GM18907 (cell line): ENCODE measurements around the gene HOXA7.

Source experiments
- ATAC-seq: cut with Tn5 transposase; IDR thresholded peaks from one replicate; pipeline ENCODE4 v1.9.1; 2021; ENCODE audit warnings: mild to moderate bottlenecking, moderate library complexity; ENCODE audit not compliant: unreplicated experiment

Gene HOXA7

DNA sequence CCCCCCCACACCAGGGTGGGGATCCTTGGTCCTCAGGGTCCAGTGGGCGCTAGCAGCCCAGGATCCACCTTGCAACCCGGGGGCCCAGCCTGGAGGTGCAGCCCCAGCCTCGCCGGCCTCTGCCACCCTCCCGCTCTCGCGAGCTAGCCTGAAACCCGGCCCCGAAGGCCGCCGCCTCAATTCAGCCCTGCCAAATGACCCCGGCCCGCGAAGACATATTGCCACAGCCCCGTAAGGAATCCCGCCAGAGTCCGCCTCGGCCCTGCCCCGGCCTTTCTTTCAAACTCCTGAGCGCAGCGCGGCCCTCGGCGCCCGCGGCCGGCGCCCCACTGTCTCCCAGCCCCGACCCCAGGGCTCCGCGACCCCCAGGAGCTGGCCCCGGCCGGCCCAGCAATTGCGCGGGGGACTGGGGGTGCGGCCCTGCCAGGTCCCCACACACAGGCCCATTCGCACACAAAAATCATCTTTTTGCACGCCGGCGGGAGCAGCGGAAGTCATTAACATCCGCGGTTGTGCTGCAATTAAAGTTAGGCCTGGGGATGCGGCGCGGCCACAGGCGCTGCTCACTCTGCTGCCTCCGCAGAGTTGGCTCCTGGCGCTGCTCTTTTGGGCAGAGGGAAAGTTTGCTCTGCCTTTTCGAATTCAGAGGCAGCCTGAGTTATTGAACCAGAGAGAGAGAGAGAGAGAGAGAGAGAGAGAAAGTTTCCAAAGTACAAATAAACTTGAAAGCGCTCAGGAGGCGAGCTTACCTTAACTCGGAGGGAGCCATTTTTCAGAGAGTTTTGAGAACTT, 16.9 kb downstream of the HOXA7 start:
- no peak for ATAC-seq

DNA sequence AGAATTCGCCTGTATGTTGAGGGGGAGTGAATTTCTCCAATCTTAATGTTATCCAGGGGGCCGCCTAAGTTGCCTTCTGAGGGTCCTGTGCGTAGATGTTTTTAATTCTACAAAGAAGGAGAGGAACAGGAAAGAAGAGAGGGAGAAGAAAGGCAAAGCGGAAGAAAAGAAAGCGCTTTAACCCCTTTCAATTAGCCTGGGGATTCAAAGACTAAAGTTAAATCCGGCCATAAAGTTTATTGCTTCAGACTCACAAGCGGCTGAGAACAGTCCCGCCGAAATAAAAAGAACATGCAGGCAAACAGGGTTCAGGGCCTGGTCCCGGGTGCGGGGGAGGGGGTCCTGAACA, 17.5 kb downstream of the HOXA7 start:
- no peak for ATAC-seq

DNA sequence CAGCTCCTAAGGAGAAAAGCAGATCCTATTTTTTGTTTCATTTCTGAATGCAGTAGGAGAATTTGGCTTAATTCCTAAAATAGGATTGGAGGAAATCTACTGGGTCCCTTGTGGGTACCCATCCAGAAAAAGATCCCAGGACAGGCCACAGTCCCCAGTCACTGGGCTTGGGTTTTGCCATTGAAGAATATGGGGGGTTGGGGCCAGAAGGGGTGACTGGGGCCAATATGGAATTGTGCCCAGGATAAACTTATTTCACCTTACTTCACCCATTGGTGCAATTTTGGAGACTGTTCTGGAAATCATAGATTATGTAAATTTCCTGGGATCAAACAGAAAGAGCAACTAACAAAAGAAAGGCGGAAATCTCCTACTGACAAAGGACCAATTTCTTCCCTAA, 18.0 kb downstream of the HOXA7 start:
- no peak for ATAC-seq

DNA sequence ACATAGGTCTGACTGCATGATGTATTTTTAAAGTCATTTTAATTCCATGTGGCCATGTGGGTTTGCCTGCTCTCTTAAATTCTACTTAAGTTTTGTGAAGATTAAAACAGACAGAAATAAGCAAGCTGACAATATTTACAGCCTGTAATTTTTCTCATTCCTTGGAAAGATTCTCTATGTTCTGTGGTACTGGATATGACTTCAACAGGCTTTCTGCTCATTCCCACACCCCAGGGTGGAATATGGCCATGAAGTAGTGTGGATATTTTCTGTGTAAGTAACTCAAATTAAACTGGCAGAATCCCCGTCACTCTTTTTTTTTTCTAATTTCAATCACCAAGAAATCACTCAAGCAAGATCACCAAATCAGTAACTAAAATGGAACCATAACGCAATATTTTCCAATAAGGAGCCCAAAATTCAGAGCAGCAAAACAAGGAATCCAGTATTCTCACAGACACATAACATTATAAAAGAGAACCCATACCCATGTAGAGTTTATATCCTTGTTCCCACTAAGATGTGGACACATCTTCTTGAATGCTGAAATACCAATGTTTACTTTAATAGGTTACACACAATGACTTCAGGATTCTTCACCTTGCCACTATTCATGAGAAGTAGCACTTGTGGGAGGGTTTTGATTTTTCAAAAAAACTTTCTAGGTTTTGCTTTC, 18.7 kb downstream of the HOXA7 start:
- ATAC-seq, result no peak

DNA sequence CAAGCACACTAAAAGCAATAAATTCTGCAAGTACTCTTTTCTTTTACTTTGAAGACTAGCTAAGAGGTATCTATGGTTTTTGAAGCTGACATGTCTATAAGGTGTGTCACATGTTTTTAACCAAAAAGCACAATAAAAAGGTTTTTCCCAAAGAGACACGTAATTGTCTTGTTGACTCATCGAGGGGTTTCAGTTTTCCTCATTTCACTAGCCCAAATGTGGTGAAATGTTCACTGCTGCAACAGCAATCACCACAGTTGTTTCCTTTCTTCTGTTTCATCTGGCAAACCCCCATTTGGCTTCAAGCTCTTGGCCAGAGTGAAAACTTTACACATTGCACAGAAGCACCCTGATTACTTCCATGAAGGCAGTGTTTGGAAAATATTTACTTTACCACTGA, 22.1 kb downstream of the HOXA7 start:
- no peak for ATAC-seq

DNA sequence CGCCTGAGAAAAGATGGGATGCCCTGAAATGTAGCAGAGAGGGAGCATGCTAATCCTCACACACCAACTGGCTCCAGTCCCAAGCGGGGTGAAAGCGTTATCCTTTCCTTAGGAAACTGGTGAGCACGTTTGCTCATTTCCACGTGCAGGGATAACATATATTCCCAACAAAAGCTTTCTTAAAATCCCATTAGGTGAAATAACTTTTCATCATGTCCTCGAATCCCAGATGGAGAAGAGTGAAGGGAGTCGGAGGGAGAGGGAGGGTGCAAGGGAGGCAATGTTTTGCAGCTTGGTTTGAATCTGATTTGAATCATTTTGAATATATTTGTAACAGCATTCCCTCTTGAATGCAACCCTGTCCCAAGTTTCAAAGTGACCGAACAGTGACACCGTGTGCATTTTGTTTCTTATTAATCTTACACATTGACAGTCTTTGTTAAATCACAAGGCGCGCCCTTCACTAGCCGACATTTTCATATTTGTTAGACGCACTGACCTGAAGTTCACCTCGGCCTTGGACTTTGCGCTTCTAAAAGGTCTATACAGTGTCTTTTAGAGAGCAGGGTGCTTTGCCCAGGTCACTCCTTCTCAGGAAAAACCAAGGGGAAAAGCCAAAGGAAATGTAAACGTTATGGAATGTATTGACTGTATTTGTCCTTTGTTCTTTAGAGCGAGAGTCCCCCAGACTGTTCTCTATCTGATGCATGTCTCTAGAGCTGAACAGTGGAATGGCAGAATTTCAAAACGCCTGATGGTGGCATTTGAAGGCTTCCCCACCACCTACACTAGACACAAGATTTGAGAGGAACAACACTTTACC, 22.9 kb downstream of the HOXA7 start:
- ATAC-seq, result no peak

DNA sequence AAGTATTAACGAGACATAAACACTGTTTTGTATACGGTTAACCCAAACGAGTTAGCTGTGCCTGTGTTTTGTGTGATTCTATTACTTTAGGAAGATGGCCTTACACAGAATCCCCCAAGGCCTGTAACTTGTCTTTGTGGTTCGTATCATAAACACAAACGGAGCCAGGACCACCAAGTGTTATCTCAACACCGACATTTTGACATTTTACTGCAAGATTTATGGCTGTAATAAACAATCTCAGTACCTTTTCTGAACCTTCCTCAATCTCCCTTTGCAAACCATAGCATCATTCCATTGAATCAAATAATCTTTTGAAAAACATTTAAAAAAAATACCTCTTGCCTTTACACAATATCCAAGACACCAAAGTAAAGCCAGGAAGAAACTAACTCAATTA, 23.5 kb downstream of the HOXA7 start:
- no peak for ATAC-seq

DNA sequence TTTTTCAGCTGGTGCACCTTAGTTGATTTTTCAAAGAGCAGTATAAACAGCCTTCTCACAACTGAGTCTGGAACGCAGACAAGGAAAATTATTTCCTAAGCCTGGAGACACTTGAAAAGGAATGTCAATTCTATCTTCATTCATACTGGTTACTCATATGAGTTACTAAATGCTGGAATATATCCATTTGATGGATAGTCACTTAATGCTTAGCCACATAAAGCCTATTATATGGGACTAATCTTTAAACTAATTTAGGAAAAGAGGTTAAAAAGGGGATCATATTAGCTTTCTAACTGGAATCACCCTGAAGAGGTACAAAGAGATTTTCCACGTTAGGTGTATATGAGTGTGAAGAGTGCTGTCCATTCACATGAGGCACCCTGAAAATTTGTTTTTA, 24.3 kb downstream of the HOXA7 start:
- ATAC-seq, result no peak

DNA sequence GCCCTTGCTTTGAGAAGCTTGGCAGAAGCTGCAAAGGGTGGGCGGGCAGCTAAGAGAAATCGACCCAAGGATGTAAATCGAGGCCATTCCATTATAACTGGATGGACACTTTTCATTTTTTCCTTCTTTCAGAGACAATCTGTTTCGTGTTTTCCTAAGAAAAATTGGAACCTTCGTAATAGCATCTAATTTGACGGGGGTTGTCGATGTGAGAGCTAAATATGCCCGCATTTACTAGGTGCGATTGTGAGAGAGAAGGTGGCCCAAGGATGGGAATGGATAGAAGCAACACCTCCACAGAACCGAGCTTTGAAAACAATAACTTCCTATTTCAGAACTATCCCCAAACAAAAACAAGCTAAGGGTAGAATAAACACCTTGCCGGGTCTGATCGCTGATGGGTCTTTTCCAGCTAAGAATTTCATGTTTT, 25.1 kb downstream of the HOXA7 start:
- no peak for ATAC-seq

DNA sequence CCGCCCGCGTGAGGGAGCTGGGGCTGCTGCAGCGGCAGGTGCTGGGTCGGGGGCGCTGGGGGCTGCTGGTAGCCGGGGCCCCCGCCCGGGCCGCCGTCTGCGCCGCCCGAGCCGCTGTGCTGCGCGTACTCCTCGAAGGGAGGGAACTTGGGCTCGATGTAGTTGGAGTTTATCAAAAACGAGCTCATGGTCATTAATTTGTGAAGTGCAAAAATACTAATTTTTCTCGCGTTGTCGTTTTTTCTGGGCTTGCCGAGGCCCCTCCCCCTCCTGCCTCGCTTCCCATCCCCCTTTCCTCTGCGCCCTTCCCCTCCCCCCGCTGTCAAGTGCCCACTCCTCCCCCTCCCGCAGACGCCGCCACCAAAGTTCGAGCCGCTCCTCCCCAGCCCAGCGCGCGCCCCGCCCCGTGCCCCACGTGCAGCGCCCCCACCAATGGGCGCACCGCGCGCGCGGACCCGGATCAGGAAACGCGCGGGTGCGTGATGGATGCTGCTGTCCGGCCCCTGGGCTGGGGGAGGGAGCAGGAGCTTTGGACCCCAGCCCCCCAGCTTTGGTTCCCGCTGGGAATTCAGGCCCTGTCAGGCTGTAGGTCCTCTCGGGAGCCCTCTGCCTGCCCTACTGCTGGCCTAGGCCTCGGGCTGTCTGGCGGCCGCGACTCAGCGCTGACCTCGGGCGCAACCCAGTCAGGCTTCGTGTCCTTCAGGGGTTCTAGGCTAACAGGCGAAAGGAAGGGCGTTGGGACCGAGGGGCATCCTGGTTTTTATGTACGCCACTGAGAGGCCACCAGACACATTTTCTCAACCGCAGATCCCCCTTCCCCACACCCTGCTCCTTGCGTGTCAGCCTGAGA, 25.7 kb downstream of the HOXA7 start, which contains the start of gene HOXA4:
TSS of gene HOXA4 (minus strand) at position 218 of the 850 bp plus-strand sequence. CDS start at position 194, 24 bp downstream.
- ATAC-seq, result no peak

DNA sequence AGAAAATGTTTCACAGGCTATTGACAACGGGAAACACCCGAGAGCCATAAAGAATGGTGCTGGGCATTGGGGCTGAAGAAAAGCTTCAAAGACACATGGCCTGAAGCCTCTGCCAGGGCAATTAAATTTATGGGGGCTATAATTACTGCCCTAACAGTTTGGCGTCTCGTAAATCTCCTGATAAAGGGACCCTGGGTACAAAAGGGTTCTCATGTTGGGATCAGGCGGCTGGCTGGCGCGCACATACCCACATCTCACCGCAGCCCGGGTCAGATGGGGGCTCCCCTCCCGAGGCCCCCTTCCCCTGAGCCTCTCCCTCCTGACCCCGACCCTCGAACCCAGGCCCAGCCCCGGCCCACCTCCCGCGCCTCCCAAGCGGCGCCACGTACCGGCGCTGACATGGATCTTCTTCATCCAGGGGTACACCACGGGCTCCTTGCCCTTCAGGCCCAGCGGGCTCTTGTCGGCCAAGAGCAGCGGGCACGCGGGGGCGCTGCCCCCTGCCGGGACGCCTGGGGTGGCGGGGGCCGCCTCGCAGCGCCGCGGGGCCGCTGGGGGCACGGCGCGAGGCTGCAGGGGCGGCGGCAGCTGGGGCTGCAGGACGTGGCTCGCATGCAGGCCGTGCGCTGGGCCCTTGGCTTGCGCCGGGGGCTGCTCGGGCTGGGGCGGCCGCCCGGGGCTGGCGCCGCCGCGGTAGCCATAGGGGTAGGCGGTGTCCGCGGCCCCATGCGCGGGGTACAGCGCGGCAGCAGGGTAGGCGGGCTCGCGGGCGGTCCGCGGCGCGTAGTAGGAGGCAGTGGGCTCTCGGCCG, 26.5 kb downstream of the HOXA7 start:
- ATAC-seq, result no peak

DNA sequence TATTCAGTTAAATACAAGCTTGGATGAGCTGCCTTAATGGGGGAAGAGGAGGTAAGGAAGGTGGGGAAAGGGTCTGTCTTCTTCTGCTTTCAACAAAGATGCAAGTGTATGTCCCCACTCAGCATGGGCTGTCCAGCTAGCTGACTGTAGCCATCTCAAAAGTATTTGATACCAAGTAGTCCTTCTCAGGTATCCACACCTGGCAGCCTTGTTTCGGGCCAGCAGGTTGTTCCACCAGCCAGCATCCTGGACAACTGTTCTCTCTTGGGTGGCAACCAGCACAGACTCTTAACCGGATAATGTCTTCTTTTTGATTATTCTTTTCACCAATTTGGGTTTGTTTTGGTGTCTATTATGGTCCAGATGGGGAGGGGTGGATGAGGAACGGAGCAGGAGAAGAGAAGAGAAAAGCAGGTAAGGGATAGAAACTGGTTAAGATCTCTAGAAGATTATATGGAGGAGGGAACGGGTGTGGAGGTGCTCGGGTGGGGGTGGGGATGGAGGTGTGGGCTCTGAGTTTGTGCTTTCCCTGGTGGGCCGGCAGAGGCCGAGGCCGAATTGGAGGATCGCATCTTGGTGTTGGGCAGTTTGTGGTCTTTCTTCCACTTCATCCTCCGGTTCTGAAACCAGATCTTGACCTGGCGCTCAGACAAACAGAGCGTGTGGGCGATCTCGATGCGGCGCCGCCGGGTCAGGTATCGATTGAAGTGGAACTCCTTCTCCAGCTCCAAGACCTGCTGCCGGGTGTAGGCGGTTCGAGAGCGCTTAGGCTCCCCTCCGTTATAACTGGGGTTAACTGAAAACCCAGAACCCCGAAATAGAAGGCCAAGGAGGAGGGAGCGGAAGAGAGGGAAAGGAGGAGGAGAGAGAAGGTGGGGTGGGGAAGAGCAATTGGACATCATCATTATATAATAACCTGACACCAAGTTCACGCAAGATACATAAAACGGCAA, 27.4 kb downstream of the HOXA7 start:
- no peak for ATAC-seq

DNA sequence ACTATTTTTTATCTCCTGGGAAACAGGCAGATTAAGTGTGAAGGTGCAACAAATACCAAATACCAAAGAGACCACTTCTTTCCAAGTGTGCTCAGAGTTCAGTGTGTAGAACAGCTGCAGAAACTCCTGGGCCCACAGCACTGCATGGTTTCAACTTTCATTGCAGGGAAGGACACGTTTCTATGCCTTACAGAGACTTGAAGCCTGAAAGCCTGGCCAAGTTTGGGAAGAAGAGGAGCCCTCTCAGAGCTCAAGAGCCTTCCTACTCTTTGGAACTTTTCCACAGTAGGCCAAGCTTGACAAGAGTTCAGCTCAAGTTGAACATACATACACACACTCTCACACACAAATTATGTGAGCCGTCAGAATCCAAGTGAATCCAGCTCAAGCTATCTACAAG, 28.4 kb downstream of the HOXA7 start:
- ATAC-seq, result no peak

DNA sequence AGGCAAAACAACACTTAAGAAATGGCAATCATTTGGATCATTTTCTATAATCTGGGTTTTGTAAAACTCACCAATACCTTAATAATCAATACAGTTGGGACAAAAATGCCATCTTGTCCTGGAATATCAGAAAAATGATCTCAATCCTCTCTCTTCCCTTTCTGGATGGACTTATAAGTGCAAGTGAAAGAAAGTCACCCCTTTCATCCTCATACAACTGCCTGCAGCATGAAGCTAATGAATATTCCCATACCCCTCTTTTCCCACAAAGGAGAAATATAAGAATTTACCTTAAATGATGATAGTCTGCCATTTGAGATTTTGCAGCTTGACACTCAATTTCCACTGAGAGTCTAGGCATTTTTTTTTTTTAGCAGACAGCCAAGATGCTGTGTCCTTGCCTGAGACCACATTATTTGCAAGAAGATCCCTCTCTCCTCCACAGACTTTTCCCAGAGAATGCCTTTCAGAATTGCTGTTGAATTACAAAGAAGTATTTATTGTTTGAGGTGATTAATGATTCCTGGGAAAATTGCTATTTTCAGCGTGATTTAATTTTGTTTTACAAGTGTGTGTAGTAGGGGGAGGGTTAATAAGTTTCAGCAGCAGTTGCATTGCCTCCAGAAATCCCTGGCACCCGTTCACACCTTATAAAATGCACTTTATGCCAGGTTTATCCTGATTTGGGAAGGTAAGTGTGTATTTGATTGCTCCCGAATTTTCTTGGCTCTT, 29.7 kb downstream of the HOXA7 start:
- ATAC-seq, result no peak

DNA sequence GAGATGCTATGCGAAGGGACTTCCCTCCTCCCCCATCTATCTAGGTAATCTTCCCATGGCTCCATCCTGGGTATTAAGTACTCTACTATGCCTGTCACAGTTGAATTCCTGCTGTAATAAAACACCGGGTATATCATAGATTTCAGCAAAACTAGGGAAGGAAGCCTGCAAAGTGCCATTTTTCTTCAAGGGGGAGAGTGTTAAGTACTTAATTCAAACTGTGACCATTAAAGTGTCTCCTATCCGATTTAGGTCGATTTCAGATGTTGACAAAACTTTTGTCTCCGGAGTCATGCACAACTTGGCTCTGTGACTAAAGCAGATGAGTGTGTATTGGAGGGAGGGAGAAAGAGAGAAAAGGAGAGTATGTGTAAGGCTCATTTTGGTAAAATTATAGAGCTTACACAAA, 30.5 kb downstream of the HOXA7 start:
- no peak for ATAC-seq

DNA sequence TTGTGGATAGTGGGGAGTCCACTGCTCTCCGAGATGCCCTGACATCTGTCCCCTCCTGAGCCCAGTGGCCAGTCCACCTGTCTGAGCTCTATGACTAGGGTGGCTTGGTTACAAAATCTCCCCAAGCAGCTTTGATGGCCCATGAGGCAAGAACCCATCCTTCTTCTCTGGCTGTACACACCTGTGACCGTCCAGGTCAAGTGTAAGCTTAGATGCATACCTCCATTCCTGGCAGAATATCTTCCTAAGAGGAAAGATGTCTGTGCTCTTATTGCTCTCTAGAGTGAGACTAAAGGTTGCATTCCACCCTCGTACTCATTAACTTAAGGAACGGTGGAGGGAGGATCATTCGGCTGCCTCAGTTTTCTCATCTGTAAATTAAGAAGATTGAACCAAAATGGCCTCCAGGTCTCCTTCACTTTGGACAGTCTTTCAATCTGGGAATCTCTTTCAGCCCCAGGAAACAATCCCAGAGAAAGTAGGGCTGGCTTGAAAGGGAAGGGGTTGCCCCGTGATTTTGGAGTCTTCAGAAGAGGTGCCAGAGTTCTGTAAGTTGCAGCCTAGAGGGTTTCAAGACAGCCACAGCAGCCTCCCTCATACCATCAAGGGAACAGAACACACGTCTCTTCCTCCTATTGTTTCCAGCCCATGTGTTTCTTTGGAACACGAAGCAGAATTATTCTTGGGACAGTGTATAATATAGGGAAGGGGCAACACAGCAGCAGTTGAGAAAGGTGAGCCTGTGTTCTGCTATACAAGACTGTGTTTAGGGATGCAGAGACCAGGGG, 31.4 kb downstream of the HOXA7 start:
- ATAC-seq, result no peak
